Neural progenitor cell (in vitro differentiated cells): Measurements from ENCODE around the gene MYL4.
"Not testable (repeated sequence)": the region's sequence is repeated elsewhere in the genome, so short reads cannot be mapped to it uniquely, and the experiment has no call there.

Source experiments
- EZH2phosphoT487 ChIP-seq: fragments of 200-600 bp; sonication (generic); IDR thresholded peaks from 2 replicates; pipeline ENCODE4 v1.6.1; 2017; ENCODE audit warnings: antibody characterized with exemption
- TF ChIP-seq, protein P1 (sequence below): fragments of 200-600 bp; sonication (generic); IDR thresholded peaks from 2 replicates; pipeline ENCODE4 v1.5.1; 2017; ENCODE audit warnings: antibody characterized with exemption, mild to moderate bottlenecking

DNA sequence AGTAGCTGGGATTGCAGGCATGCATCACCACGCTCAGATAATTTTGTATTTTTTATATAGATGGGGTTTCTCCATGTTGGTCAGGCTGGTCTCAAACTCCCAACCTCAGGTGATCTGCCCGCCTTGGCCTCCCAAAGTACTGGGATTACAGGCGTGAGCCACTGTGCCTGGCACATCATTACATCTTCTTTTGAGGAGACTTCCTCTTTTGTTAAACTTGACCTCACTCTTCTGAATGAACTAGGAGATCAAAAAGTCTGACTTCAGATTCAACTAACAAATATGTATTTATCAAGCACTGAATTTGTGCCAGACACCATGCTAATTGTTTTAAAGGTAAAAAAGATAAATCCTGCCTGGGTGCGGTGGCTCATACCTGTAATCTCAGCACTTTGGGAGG, 7.7 kb downstream of the MYL4 start:
- TF ChIP-seq, protein P1, sequence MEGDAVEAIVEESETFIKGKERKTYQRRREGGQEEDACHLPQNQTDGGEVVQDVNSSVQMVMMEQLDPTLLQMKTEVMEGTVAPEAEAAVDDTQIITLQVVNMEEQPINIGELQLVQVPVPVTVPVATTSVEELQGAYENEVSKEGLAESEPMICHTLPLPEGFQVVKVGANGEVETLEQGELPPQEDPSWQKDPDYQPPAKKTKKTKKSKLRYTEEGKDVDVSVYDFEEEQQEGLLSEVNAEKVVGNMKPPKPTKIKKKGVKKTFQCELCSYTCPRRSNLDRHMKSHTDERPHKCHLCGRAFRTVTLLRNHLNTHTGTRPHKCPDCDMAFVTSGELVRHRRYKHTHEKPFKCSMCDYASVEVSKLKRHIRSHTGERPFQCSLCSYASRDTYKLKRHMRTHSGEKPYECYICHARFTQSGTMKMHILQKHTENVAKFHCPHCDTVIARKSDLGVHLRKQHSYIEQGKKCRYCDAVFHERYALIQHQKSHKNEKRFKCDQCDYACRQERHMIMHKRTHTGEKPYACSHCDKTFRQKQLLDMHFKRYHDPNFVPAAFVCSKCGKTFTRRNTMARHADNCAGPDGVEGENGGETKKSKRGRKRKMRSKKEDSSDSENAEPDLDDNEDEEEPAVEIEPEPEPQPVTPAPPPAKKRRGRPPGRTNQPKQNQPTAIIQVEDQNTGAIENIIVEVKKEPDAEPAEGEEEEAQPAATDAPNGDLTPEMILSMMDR, result not testable (repeated sequence)
- TF ChIP-seq EZH2phosphoT487, result not testable (repeated sequence)
